HEK293 (cell line): ENCODE results near the gene ALOX12B.

Experiments used
- CTCF ChIA-PET: fragments of 350-600 bp; formaldehyde crosslinking; extraction: SDS; loops from one replicate; lab custom pipeline; 2021; ENCODE audit warnings: antibody characterized with exemption; lab: Yijun Ruan, JAX
- POLR2A ChIA-PET: fragments of 300-600 bp; formaldehyde crosslinking; extraction: SDS; loops from one replicate; lab custom pipeline; 2020; ENCODE audit warnings: antibody characterized with exemption, inconsistent platforms; lab: Yijun Ruan, JAX
- H3K27ac ChIP-seq: fragments of 200-500 bp; sonication (Bioruptor generic); 2 replicates; pipeline ENCODE4 v1.5.1; 2014; ENCODE audit warnings: low read depth, low read length, control low read depth, inconsistent platforms; ENCODE audit errors: extremely low read depth
- H3K36me3 ChIP-seq, 2 experiments: fragments of 200-500 bp in 1 of 2; sonication (Bioruptor generic) in 1 of 2; 1 replicate in 1 of 2; 2 replicates in 1 of 2; pipeline ENCODE4 v1.5.1; 2014 to 2017; ENCODE audit warnings: inconsistent platforms in 2 of 2, low read length in 2 of 2; ENCODE audit not compliant: control insufficient read depth in 2 of 2, insufficient read depth in 1 of 2
- H3K4me1 ChIP-seq: fragments of 200-500 bp; sonication (Bioruptor generic); 2 replicates; pipeline ENCODE4 v1.5.1; 2014; ENCODE audit warnings: mild to moderate bottlenecking, low read length, inconsistent platforms; ENCODE audit not compliant: control insufficient read depth, insufficient read depth
- H3K4me3 ChIP-seq: 2 replicates; pipeline ENCODE4 v1.5.1; 2011; ENCODE audit warnings: low read depth, mild to moderate bottlenecking, control low read depth, low read length, moderate library complexity
- H3K9me3 ChIP-seq: fragments of 200-500 bp; sonication (Bioruptor generic); 2 replicates; pipeline ENCODE4 v1.5.1; 2014; ENCODE audit warnings: low read depth, low read length, inconsistent platforms; ENCODE audit not compliant: control insufficient read depth, insufficient read depth
- CTCF ChIP-seq: fragments of 450-650 bp; formaldehyde crosslinking; IDR thresholded peaks from 2 replicates; pipeline ENCODE4 v1.5.1; 2016; ENCODE audit warnings: missing biosample characterization, missing genetic modification characterization
- ZBTB17 ChIP-seq: fragments of 450-650 bp; formaldehyde crosslinking; IDR thresholded peaks from 2 replicates; pipeline ENCODE4 v1.5.1; 2016; ENCODE audit warnings: missing biosample characterization, missing genetic modification characterization
- ZNF146 ChIP-seq: fragments of 450-650 bp; formaldehyde crosslinking; IDR thresholded peaks from 2 replicates; pipeline ENCODE4 v1.5.1; 2016; ENCODE audit warnings: missing biosample characterization, missing genetic modification characterization
- ZNF202 ChIP-seq: fragments of 450-650 bp; formaldehyde crosslinking; IDR thresholded peaks from 2 replicates; pipeline ENCODE4 v1.5.1; 2016; ENCODE audit warnings: missing biosample characterization, missing genetic modification characterization, borderline replicate concordance
- ZNF23 ChIP-seq: fragments of 450-650 bp; formaldehyde crosslinking; IDR thresholded peaks from 2 replicates; pipeline ENCODE4 v1.5.1; 2016; ENCODE audit warnings: missing biosample characterization, missing genetic modification characterization, borderline replicate concordance
- ZNF274 ChIP-seq, 2 experiments: fragments of 200-500 bp in 1 of 2; fragments of 450-650 bp in 1 of 2; sonication (Bioruptor generic) in 1 of 2; formaldehyde crosslinking in 1 of 2; IDR thresholded peaks; 2 replicates each; pipeline versions ENCODE4 v1.5.1 to v1.6.1; 2014 to 2016; ENCODE audit warnings: borderline replicate concordance in 1 of 2, inconsistent platforms in 1 of 2, low read length in 1 of 2, missing biosample characterization in 1 of 2, missing genetic modification characterization in 1 of 2
- ZNF341 ChIP-seq: fragments of 450-650 bp; formaldehyde crosslinking; IDR thresholded peaks from 2 replicates; pipeline ENCODE4; 2016; ENCODE audit warnings: low read depth, missing biosample characterization, missing genetic modification characterization
- ZNF391 ChIP-seq: fragments of 450-650 bp; formaldehyde crosslinking; IDR thresholded peaks from 2 replicates; pipeline ENCODE4 v1.5.1; 2016; ENCODE audit warnings: low read depth, missing biosample characterization, missing genetic modification characterization, borderline replicate concordance
- ZNF394 ChIP-seq: fragments of 450-650 bp; formaldehyde crosslinking; IDR thresholded peaks from 2 replicates; pipeline ENCODE4 v1.5.1; 2016; ENCODE audit warnings: missing biosample characterization, missing genetic modification characterization, mild to moderate bottlenecking, moderate library complexity, borderline replicate concordance
- ZNF585B ChIP-seq: fragments of 450-650 bp; formaldehyde crosslinking; IDR thresholded peaks from 2 replicates; pipeline ENCODE4 v1.5.1; 2016; ENCODE audit warnings: missing biosample characterization, missing genetic modification characterization
- ZNF654 ChIP-seq: fragments of 450-650 bp; formaldehyde crosslinking; IDR thresholded peaks from 2 replicates; pipeline ENCODE4 v1.5.1; 2016; ENCODE audit warnings: low read depth, missing biosample characterization, missing genetic modification characterization
- ZNF777 ChIP-seq: fragments of 450-650 bp; formaldehyde crosslinking; IDR thresholded peaks from 2 replicates; pipeline ENCODE4 v1.5.1; 2017; ENCODE audit warnings: missing biosample characterization, missing genetic modification characterization, borderline replicate concordance
- ZNF830 ChIP-seq: fragments of 450-650 bp; IDR thresholded peaks from 2 replicates; pipeline ENCODE4 v1.5.0; 2018; ENCODE audit warnings: missing biosample characterization, missing genetic modification characterization, low read depth, mild to moderate bottlenecking, moderate library complexity
- TF ChIP-seq, protein P1 (sequence below): fragments of 450-650 bp; formaldehyde crosslinking; IDR thresholded peaks from 2 replicates; pipeline ENCODE4 v1.5.1; 2016; ENCODE audit warnings: missing biosample characterization, missing genetic modification characterization

Gene ALOX12B

GRCh38 chr17:8041249-8041928, 46.1 kb downstream of the ALOX12B start:
- POLR2A ChIA-PET, result interaction anchor here (0.5 to 1.6 kb wide), 8 partner anchors 11 to 354 kb away, joined by 3 to 10 read pairs (median 4); partner anchors contain the start of genes NAA38, RNF227, TP53 and WRAP53
- H3K27ac ChIP-seq, result no peak overlapping the region
- H3K4me3 ChIP-seq, result no peak overlapping the region
- no peaks in the 10 kb centered on the region for H3K9me3 ChIP-seq
- H3K4me1 ChIP-seq, result no peaks in the 10 kb centered on the region
- CTCF ChIA-PET, result interaction anchor here (0.5 to 4.6 kb wide), 72 partner anchors 9 to 989 kb away, joined by 3 to 134 read pairs (median 6); partner anchors contain the start of genes CHD3, GUCY2D, NAA38 and RNF227
- H3K36me3 ChIP-seq, result no peaks in the 10 kb centered on the region; a peak in 1 of 3 replicates
- TF ChIP-seq ZNF830 (tag by site-specific recombination) (no peak), ZBTB17 (tag by site-specific recombination) (peak; percentile 43; the same call in 1 of the 2 replicates), ZNF777 (tag by site-specific recombination) (no peak), ZNF654 (tag by site-specific recombination) (peak; percentile 71), CTCF (peak; percentile 64), ZNF585B (tag by site-specific recombination) (peak; percentile 71), ZNF274 (IDR thresholded peaks at IDR 0.05; ENCODE audit: low read length) (no peak), ZNF274 (tag by site-specific recombination; IDR thresholded peaks at IDR 0.05; ENCODE audit: borderline replicate concordance) (no peak), ZNF391 (tag by site-specific recombination) (peak; percentile 43; the same call in 1 of the 2 replicates), ZNF202 (tag by site-specific recombination) (no peak)

GRCh38 chr17:8039611-8040168, 47.8 kb downstream of the ALOX12B start:
- TF ChIP-seq ZNF341 (tag by site-specific recombination) (no peak), ZNF23 (no peak)
- TF ChIP-seq, protein P1, sequence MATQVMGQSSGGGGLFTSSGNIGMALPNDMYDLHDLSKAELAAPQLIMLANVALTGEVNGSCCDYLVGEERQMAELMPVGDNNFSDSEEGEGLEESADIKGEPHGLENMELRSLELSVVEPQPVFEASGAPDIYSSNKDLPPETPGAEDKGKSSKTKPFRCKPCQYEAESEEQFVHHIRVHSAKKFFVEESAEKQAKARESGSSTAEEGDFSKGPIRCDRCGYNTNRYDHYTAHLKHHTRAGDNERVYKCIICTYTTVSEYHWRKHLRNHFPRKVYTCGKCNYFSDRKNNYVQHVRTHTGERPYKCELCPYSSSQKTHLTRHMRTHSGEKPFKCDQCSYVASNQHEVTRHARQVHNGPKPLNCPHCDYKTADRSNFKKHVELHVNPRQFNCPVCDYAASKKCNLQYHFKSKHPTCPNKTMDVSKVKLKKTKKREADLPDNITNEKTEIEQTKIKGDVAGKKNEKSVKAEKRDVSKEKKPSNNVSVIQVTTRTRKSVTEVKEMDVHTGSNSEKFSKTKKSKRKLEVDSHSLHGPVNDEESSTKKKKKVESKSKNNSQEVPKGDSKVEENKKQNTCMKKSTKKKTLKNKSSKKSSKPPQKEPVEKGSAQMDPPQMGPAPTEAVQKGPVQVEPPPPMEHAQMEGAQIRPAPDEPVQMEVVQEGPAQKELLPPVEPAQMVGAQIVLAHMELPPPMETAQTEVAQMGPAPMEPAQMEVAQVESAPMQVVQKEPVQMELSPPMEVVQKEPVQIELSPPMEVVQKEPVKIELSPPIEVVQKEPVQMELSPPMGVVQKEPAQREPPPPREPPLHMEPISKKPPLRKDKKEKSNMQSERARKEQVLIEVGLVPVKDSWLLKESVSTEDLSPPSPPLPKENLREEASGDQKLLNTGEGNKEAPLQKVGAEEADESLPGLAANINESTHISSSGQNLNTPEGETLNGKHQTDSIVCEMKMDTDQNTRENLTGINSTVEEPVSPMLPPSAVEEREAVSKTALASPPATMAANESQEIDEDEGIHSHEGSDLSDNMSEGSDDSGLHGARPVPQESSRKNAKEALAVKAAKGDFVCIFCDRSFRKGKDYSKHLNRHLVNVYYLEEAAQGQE (tag by site-specific recombination), result no peak
- Histone ChIP-seq H3K27ac (no peak overlapping the region), H3K4me1 (no peaks in the 10 kb centered on the region), H3K4me3 (no peak overlapping the region), H3K36me3 (no peaks in the 10 kb centered on the region; a peak in 1 of 3 replicates), H3K9me3 (no peaks in the 10 kb centered on the region)
- ChIA-PET CTCF (interaction anchor here (0.6 to 4.6 kb wide), 8 partner anchors 21 to 296 kb away, joined by 3 to 134 read pairs (median 25); no protein-coding TSS in a partner anchor), POLR2A (no interaction called here)

GRCh38 chr17:8038954-8039610, 48.4 kb downstream of the ALOX12B start, which contains the start of gene ALOX15B:
Gene ALOX15B (plus strand): TSS chr17:8039059. CDS start chr17:8039156, 97 bp downstream.
- ChIA-PET POLR2A (no interaction called here), CTCF (interaction anchor here (0.6 to 4.6 kb wide), 3 partner anchors 20 to 76 kb away, joined by 3 to 134 read pairs (median 68); no protein-coding TSS in a partner anchor)
- Histone ChIP-seq H3K4me1 (no peaks in the 10 kb centered on the region), H3K27ac (no peak within 1 kb of the TSS), H3K4me3 (no peak within 1 kb of the TSS), H3K9me3 (no peaks in the 10 kb centered on the region), H3K36me3 (no peaks in the 10 kb centered on the region; a peak in 1 of 3 replicates)
- no peak for TF ChIP-seq ZNF394 (tag by site-specific recombination)
- TF ChIP-seq ZNF146 (tag by site-specific recombination), result no peak
